ENCODE measurements around the gene TPP1.
A peak's percentile ranks its signal among the peaks of the same experiment; 100 is the strongest.

The TPP1 gene

DNA sequence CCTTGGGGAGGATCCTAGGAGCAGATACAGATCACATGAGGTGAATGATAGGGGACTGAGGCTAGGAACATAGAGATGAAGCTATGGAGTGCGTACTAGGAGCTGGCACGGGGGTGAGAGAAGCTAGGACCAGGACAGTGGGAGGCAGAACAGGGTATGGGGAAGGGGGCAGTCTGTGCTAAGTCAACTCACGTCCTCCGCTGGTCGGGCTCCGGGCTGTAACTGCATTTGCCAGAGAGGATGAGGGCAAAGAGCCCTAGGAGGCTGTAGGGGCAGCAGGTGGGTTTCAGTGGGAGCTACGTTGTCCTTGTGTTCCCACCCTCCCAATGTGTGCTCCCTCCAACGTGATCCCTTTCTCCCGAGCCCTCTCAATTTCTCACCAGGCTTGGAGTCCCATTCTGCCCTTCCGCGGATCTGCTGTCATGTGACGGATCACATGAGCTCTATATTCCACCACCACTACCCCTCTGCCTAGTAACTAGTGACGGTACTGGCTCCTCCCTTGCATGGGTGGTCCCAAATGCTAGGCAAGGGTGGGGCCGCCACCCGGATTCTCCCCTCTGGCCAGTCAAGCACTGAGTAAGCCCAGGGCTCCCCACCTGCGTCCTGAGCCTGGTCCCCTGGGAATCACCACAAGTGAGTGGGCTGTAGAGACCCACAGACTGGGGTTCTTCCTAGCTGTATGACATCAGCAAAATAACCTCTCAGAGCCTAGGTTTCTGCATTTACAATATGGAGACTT is at the start of gene TPP1:
Gene TPP1 (minus strand): TSS at position 419 of the 742 bp plus-strand sequence. CDS start 22 bp downstream, at position 397.
- DNase-seq, result peak; percentile 94

DNA sequence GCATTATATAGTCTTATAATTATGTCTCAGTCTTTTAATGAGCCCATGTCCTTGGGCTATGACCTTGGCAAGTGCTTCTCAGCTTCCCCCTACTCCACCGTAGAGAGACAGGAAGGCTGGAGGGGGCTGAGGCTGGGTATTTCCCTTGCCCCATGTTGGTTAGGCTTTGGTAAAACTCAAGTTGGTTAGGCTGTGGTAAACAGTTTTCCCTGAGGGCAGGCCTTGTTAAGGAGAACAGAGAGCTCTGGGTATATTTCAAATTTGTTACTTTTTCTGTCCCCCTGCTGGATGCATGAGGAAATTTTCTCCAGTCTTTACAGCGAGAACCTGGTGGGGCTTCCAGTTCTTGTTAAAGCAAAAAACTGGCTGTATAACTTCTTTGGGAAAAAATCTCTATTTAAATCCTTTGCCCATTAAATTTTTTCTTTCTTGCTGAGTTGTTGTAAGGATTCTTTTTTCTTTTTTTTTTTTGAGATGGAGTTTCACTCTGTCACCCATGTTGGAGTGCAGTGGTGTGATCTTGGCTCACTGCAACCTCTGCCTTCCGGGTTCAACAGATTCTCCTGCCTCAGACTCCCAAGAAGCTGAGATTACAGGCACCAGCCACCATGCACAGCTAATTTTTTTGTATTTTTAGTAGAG is 48.6 kb upstream of the TPP1 start:
- DNase-seq, result peak; percentile 57 to 82

DNA sequence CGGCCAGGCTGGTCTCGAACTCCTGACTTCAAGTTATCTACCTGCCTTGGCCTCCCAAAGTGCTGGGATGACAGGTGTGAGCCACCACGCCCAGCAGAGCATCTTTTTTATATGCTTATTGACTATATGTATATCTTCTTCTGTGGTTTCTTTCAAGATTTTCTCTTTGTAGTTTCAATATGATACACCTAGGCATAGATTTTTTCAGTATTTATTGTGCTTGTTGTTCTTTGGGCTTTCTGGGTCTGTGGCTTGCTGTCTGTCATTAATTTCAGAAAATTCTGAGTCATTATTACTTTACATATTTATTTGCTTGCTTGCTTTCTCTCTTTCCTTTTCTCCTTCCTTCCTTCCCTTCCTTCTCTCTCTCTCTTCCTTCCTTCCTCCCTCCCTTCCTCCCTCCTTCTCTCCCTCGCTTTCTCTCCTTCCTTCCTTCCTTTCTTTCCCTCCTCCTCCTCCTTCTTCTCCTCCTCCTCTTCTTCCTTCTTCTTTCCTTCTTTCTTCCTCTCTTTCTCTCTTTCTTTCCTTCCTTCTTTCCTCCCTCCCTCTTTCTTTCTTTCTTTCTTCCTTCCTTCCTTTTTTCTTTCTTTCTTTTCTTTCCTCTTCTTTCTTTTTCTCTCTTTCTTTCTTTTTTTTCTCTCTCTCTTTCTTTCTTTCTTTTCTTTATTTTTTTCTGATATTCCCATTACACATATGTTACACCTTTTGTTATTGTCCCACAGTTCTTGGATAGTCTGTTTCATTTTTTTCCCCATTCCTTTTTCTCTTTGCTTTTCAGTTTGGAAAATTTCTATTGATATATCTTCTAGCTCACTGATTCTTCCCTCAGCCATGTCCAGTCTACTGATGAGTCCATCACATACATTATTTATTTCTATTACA is 47.3 kb upstream of the TPP1 start:
- DNase-seq, result peak in 1 of 2 donors; percentile 18

DNA sequence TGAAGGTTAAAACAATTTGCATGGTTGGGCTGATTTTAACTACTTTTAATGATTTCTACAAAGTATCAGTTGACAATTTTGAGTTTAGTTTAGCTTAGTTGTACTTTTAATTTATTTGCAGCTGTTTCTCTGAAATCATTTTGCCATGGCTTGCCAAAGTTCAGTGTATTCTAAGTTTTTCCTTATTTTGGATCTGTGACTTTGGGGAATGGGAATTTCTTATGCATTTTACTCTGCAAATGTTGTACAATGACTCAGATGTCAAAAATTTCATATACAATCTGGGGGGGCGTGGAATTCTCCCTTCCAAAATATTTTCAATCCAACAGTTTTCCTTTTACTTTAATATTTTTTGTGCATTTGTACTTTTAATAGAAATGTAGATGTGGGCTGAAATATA is 45.3 kb upstream of the TPP1 start:
- DNase-seq, result no peak

DNA sequence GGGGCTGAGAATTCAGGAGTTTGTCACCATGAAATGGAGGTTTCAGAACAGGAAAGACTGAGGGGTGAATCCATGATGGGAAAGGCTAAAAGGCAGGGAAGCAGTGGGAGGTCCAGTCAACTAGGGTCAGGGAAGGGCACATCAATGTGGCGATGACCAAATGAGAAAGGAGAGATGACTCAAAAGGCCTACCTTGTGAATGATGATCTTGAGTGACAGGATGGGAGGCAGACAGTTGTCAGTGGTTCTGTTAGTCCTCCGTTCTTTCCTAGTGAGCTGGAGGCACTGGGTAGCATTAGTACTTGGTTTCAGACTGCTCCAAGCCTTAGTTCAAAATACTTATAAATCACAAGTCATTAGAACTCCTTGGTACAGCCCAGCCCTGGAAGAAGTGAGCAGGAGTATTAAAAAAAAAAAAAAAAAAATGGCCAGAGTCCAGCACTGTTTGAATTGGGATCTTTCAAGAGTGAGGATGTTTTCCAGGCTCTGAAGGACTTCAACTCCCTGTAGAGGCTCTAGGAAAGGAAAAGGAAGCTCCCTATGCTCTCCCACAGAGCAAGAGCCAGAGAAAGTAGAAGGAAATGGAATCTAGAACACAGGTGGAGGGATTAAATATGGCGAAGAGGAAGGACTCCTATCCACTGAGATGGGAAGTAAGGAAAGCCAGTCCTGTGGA is 44.7 kb upstream of the TPP1 start:
- DNase-seq, result no peak

DNA sequence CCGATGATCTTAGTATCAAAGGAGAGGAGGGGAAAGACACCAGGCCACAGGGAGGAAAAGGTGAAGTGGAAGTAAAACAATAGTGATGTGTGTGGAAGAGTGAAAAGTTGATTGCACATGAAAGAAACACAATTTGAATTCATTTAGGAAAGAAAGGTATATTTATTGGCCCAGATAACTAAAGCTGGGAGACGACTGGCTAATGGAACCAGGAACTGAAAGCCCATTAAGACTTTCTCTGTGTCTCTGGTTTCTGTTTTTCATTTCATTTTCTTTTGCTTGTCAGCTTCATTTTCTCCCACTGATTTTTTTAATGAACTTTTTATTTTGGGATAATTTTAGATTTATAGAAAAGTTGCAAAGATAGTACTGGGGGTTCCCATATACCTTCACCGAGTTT is 41.5 kb upstream of the TPP1 start:
- no peak for DNase-seq

DNA sequence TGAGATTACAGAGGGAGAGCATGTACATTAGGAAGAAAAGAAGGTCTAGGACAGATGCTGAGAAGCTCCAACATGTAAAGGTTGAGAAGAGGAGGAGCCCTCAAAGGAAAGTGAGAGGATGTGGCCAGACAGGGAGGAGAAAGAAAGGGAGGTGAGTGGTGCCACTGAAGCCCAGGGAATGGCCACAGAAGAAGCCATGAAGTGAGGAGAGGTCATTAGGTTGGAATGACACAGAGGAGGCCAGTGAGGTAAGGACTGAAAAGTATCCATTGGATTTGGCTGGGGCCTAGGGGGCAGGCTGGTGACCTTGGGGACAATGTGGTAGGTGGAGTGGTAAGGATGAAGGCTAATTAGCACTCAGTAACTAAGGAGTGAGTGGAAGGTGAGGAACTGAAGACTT is 39.4 kb upstream of the TPP1 start:
- DNase-seq, result no peak

DNA sequence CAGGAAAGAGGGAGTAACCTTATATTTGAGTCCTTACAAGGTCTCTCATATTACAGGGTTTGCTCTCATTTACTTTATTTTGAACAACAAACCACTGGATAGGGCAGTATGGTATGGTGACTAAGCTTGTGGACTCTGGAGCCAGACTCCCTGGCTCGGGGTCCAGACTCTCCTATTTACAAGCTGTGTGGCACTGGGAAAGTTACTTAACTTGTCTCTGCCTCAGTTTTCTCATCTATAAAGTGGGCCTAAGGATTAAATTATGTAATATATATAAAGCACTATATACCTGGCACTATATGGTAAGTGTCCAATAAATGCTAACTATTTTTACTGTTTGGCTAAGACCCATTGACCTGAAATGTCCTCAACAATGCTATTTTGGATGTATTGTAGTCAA is 38.1 kb upstream of the TPP1 start:
- no peak for DNase-seq

DNA sequence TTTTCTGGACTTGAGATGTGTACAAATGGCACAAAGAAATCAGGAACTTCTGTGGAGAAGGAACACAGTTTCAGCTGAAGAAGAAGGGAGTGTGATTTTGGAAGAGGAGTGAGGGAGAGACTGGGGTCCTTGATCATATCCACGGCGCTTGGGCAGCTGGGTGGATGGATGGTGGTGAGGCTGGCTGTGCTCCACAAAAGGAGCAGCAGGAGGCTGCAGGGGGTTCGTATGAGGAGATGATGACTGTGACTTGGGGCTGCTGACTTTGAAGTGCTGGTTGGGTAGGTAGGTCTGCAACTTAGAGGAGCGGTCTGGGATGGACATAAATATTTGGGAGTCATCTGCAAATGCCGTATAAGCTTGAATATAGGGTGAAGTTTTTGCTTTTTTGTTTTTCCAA is 37.7 kb upstream of the TPP1 start:
- no peak for DNase-seq

DNA sequence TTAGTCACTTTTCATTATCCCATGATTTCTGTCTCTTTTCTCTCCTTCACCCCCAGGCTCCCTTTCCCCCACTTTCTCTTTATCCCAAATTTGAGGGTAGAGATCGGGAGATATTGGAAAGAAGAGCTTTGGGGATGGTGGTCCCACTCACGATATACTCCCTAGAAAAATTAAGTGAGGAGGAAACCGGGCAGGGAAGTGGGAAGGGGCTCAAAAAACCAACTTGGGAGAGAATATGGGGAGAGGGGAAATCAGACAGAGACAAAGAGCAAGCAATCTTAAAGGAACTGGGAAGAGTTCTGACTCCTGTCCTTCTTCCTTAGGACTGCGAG is 37.3 kb upstream of the TPP1 start:
- no peak for DNase-seq

DNA sequence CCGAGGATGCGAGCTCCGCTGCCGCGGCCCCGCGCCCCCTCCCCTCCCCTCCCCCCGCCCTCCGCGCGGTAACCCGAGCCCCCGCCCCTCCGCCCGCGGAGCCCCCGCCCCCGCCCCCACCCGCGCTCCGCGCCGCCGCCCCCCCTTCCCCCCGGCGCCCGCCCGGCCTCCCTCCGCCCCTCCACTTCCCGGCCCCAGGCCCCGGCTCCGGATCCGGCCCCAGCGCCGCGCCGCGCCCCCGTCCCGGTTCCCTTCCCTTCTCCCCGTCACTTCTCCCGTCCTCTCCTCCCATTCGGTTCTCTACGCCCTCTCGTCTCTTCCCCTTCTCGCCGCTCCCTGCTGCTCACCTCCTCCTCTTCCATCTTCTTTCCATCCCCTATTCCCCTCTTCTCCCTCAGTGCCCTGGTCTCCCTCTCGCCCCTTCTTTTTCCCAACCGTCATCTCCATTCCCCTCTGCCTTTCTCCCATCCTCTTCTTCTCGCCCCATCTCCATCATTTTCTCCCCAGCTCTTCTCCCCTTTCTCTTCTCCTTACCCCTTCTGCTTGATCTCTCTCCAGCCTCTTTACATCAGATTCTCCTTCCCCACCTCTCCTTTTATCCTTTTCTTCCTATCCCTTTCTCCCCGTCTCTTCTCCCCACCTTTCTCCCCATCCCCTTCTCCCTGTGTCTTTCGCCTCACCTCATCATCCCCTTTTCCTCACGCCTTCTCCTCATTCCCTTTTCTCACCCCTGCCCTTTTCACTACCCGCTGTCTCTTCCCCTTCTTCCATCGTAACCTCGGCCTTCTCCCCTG is 36.8 kb upstream of the TPP1 start, which contains the start of gene DCHS1:
Gene DCHS1 (minus strand): TSS at position 20 of the 794 bp plus-strand sequence. CDS start 14,196 bp downstream, outside the sequence.
- peak in 1 of 2 donors; percentile 21 for DNase-seq

DNA sequence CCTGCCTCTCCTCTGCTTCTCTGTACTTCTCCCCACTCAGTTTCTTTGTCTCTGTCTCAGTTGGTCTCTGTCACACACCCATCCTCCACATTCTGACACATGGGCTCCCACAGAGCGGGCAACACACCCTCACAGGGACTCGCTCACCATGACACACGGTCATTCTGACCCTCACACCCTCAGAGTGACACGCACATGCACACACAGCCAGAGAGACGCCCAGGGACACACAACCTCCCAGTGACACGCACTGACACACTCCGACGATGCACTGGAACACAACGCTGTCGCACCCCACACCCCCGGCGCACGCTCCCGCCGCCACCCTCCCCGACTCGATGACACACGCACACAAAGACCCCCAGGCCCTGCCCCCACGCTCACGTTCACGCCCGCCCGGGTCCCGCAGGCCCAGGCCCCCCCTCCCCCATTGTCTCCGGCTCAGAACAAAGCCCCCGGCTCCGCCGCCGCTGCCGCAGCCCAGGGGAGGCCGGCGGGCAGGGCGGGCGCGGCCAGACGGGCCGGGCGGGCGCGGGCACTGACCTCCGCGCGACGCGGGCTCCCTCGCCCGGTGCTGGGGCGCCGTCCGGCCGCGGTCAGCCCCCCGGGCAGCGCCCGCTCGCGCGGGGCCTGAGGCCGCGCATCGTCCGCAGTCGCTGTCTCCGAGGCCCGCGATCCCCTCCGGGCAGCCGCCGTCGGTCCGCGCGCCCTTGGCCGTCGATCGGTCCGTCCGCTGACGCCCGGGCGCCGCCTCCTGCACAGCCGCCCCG is 36.0 kb upstream of the TPP1 start:
- DNase-seq, result peak; percentile 29 to 37

DNA sequence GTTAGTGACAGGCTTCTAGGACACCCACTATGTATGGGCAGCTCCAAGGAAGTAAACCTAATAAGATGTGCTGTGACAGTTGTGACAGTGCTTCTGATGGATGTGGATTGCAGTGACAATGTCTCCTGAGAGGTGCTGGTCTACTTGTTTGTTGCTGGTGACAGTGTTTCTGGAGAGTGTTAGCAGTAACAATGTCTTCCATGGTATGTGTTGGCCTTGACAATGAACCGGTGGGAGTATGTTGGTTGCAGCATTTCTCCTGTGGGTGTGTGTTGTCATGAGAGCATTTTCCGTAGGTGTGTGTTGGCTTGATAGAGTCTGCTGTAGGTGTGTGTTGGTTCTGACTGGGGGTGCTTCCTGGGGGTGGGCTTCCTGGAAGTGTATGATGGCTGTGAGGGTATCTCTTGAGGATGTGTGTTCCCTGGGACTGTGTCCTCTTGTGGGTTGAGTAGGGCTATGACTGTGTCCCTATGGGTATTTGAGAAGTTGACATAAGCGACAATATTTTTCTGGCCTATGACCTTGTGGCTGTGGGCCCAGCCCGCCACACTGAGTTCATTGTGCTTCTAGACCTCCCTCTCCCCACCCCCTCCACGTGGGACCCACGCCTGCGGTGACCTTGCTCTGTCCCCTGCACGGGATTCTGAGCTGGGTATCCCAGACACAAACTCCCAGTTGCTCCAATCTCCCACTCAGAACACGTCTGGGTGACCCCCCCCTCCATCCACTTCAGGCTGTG is 35.2 kb upstream of the TPP1 start:
- DNase-seq, result no peak

DNA sequence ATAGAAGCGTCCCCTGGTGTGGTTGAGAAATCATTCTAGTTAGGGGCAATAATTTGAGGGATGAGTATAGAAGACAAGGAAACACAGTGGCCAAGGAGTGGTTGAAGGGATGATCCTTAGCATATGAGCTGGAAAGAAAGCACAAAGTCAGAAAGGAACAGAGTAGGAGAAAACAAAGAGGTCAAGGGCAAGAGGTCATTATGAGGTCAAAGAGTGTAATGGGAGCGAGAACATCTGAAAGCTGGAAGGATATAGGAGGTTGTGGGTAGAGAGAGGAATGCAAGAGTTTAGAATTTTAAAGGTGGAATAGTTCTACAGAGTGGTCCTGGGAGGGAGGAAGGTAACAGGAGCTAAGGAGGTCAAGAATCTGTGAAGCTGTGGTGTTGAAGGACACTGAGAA is 34.4 kb upstream of the TPP1 start:
- DNase-seq, result no peak

DNA sequence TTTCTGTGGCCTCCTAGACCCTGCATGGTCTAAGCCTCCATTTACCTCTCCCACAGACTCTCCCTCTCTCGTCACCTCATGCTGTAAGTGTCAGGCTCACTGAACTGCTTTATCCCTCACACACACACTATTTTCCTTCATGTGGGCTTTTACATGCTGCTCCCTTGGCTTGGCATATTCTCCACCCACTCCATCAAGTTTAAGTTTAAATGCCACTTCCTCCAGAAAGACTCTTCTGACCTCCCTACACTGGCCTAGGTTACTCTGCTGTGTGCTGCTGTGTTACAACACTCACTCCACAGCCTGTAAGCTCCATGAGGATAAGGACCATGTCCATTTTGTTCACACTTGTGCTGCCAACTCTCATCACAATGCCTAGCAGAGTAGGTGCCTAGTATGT is 33.9 kb upstream of the TPP1 start:
- DNase-seq, result no peak

DNA sequence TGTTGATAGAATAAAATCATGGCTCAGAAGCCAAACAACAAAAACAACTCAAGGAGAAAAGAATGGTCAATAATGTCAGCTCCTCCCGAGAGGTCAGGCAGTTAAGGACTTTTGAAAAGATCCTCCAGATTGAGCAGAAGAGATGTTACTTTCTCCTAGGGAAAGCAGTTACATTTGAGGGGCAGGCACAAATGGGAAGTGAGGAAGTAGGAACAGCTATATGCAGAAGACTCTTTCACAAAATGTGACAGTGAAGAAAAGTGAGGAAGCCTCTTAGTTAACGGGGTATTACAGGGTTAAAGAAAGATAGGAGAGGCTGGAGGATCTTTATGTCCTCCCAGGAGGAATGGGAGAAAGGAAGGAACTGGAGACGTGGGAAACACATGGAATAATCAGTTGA is 33.0 kb upstream of the TPP1 start:
- no peak for DNase-seq

DNA sequence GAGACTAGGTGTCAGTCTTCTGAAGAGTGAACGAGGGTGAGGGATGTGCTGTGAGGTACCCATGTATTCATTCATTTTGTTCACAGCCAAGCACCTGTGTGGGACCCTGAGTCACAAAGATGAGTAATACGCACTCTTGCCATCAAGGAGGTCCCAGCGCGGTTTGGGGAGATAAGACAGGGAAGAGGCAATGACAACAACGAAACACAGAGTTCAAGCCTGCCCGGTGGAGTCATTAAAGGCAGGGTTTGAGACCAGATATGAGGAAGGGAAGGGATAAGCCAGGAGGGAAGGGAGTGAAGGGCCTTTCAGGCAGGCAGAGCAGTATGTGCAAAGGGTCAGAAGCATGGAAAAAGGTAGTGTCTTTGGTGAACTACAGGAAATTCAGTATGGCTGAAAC is 31.8 kb upstream of the TPP1 start:
- DNase-seq, result no peak

DNA sequence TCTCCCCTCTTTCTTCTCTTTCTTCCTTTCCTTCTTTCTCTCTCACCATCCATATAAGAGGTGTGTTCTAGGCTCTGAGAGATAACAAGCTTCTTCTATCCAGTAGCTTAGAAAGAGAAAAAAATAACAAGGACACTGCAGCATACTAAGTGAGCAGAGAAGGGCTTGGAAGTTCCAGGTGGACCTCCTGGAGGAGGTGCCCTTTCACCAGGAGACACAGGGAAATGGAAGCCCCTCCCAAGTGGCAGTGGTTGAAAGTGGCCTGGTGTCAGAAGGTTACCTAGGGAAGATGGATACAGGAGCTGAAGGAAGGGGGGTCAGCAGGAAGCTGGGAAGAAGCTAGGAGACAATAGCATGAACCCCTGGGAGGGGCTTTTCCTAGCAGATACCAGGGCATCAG is 30.9 kb upstream of the TPP1 start:
- DNase-seq, result no peak

DNA sequence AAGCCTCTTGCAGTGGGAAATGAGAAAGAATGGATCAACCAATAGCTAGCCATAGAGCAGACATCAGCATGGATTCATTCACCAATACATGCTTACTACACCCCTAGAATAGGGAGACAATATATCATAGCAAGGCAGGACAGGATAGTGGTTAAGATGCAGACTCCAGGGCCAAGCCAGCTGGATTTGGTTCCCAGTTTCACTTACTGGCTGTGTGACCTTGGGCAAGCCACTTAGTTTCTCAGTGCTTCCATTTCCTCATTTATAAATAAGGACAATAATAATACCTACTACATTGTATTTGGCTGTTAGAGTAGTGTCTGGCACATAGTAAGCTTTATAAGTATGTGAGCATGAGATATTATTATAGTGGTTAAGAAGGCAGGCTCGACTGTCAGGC is 29.3 kb upstream of the TPP1 start:
- no peak for DNase-seq

DNA sequence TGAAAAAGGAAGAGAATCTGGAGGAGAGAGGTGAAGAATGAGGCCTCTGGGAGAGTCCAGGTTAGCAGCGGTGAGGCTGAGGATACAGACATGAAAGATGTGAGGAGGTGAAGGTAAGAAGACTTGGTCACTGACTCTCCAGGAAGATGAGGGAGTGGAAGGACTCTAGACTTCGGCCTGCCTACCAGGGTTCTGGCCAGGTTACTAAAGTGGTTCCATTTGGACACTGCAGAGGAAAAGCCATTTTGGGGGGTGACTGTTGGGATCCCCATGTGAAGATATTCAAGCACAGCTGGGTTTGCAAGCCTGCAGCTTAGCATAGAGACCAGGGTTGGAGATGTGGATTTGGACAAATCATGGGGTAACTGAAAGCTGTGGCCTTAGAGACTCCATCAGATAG is 28.6 kb upstream of the TPP1 start:
- no peak for DNase-seq
